Fibroblast of villous mesenchyme (primary cell): ENCODE data around the gene PNLIP. TPM values are rescaled to one million over a fixed set of nuclear protein-coding genes. Genes with fewer than 3 reads are reported as not detected.

ENCODE experiments used
- DNase-seq: peaks from one replicate; pipeline ENCODE4 v3.0.0-alpha.2; 2010; ENCODE audit warnings: low read depth
- H3K4me3 ChIP-seq: 2 replicates; pipeline ENCODE4 v1.5.1; 2011; ENCODE audit warnings: low read depth, mild to moderate bottlenecking, low read length
- total RNA-seq: library from RNA; depleted of rRNA; stranded (reverse); fragments of >200 nt; gene quantifications from 2 replicates; pipeline ENCODE4 v1.2.3, GENCODE V29; 2012
- TF ChIP-seq, protein P1 (sequence below): IDR thresholded peaks from 2 replicates; pipeline ENCODE4 v1.5.1; 2012; ENCODE audit warnings: low read depth, mild to moderate bottlenecking, low read length; ENCODE audit not compliant: insufficient read depth

Gene PNLIP
- total RNA-seq, 1 donor = not detected

DNA sequence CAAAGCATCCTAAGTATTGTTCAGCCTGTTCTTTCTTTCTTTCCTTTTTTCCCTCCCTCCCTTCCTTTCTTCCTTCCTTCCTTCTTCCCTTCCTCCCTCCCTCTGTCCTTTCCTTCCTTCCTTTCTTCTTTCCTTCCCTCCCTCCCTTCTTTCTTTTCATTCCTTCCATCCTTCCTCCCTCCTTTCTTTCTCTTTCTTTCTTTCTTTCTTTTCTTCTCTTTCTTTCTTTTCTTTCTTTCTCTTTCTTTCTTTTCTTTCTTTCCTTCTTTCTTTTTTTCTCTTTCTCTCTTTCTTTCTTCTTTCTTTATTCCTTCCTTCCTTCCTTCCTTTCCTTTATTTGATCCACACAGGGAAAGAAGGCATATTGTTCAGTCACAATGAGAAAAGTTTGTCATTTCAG lies 21.2 kb downstream of the PNLIP start:
- TF ChIP-seq, protein P1, sequence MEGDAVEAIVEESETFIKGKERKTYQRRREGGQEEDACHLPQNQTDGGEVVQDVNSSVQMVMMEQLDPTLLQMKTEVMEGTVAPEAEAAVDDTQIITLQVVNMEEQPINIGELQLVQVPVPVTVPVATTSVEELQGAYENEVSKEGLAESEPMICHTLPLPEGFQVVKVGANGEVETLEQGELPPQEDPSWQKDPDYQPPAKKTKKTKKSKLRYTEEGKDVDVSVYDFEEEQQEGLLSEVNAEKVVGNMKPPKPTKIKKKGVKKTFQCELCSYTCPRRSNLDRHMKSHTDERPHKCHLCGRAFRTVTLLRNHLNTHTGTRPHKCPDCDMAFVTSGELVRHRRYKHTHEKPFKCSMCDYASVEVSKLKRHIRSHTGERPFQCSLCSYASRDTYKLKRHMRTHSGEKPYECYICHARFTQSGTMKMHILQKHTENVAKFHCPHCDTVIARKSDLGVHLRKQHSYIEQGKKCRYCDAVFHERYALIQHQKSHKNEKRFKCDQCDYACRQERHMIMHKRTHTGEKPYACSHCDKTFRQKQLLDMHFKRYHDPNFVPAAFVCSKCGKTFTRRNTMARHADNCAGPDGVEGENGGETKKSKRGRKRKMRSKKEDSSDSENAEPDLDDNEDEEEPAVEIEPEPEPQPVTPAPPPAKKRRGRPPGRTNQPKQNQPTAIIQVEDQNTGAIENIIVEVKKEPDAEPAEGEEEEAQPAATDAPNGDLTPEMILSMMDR = no peak
- no peak overlapping the region for H3K4me3 ChIP-seq
- no peak for DNase-seq

DNA sequence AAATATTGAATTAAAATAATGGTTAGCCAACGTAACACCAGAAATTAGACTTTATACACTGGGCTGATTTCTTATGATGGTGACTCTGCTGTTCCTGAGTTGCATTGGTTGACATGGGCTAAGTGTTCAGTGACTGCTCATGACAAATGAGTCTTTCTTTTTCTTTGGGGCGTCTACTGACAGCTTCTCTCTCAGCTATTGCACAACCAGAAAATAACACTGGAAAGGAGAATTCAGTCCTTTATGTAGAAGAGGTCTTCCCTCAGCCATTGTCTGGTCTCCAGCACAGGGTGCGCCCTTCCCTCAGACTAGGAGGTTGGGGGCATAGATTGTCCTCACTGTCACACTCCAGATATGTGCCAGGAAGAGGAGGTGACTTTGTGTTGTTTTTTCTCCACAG lies 21.6 kb downstream of the PNLIP start:
- no peak overlapping the region for H3K4me3 ChIP-seq
- DNase-seq = no peak
- TF ChIP-seq, protein P1 = no peak

DNA sequence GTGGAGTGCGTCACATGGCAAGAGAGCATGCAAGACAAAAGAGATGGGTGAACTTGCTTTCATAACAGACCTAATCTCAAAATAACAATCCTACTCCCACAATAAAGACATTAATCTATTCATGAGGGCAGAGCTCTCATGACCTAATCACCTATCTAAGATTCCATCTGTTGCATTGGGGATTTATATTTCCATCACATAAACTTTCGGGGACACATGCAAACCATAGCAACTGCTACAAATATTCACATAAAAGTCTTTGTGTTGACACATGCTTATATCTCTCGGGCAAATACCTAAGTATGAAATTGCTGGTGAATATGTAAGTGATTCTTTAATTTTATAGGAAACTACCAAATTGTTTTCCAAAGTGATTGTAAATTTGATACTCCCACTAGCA lies 29.1 kb downstream of the PNLIP start:
- TF ChIP-seq, protein P1 = no peak
- no peak overlapping the region for H3K4me3 ChIP-seq
- no peak for DNase-seq

DNA sequence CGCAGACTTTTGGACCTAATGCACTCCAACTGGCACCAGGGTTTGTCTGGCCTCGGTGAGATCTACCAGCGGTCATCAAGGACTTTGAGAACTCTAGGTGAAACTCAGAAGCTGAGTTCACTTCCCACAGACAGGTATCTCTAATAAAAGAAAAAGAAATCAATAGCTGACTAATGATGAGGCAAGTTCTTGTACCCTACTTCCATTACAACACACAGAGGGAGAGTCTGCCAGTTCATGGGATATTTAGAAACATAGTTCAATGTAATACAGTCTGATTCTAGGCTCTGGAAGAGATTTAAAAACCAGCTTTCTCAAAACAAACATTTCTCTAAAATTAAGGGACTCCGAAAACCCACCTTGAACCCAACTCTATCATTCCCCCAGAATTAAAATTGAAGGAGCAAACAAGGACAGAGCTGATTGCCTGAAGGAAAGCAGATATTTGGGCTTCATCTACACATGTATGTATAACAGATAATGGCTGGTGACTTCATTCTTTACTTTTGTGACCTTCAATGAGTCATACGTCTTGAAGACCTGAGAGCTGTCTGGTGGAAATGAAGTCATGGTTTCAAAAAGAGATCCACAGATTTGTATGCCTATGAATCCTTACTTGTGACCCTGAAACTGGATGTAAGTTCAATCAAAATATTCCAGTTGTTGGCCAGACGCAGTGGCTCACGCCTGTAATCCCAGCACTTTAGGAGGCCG lies 42.3 kb downstream of the PNLIP start:
- TF ChIP-seq, protein P1 = no peak
- no peak for DNase-seq
- no peak overlapping the region for H3K4me3 ChIP-seq

DNA sequence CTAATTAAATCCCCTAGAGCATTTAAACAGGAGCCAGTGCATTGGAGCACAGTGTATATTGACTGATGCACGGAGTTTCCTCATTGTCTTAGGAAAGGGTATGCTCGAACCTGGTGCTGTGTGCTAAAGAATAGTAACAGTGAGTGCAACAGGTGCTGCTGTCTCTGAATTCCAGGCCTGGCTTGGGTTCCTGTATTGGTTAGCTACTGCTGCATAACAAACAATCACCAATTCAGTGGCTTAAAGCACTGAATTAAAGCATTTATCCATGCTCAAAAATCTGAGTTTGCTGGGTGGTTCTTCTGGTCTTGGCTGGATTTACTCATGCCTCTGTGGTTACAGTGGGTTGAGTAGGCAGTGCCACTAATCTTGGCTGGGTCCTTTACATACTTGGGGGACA lies 43.3 kb downstream of the PNLIP start:
- TF ChIP-seq, protein P1 = no peak
- H3K4me3 ChIP-seq = no peak overlapping the region

DNA sequence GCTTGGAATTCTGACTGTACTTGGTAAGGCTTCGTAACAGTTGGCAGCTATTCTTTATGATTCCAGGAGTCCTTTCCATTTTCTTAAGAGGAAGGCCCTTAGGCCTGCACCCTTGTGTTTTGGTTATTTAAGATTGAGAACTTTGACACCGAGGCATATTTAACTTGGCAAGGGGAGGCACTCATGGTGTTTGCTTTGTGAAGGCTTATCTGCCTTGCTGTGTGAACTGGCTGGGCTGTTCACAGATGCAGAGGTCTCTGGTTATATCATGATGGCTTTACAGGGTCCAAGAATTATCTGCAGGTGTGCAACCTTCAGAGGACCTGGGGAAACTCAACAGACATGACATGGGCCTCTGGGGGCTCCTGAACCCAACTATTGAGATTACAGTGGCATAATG lies 44.2 kb downstream of the PNLIP start:
- TF ChIP-seq, protein P1 = no peak
- H3K4me3 ChIP-seq = no peak overlapping the region
- DNase-seq = no peak

More for the DNA sequence above, 43.3 kb downstream of the PNLIP start:
- no peak for DNase-seq
